Measurements from ENCODE around the gene GLRX3. TPM values are rescaled to one million over a fixed set of nuclear protein-coding genes. Genes with fewer than 3 reads are reported as not detected.
A peak's percentile ranks its signal among the peaks of the same experiment; 100 is the strongest.

Gene GLRX3
- total and polyA plus RNA-seq, 2 of the 13 experiments (the other 11 are each of a cell fraction or from before 2014, with no cell fraction given), result 91.4 to 135 TPM

GRCh38 chr10:130136226-130137089, at the start of gene GLRX3 (continued):
- TF ChIP-seq, protein P1, sequence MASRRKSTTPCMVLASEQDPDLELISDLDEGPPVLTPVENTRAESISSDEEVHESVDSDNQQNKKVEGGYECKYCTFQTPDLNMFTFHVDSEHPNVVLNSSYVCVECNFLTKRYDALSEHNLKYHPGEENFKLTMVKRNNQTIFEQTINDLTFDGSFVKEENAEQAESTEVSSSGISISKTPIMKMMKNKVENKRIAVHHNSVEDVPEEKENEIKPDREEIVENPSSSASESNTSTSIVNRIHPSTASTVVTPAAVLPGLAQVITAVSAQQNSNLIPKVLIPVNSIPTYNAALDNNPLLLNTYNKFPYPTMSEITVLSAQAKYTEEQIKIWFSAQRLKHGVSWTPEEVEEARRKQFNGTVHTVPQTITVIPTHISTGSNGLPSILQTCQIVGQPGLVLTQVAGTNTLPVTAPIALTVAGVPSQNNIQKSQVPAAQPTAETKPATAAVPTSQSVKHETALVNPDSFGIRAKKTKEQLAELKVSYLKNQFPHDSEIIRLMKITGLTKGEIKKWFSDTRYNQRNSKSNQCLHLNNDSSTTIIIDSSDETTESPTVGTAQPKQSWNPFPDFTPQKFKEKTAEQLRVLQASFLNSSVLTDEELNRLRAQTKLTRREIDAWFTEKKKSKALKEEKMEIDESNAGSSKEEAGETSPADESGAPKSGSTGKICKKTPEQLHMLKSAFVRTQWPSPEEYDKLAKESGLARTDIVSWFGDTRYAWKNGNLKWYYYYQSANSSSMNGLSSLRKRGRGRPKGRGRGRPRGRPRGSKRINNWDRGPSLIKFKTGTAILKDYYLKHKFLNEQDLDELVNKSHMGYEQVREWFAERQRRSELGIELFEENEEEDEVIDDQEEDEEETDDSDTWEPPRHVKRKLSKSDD (CRISPR knock-in tag; IDR thresholded peaks at IDR 0.05; ENCODE audit: low read depth), result 0 out of 2 replicates have a peak, but pooled peaks have one; percentile 17
- TF ChIP-seq, protein P2, sequence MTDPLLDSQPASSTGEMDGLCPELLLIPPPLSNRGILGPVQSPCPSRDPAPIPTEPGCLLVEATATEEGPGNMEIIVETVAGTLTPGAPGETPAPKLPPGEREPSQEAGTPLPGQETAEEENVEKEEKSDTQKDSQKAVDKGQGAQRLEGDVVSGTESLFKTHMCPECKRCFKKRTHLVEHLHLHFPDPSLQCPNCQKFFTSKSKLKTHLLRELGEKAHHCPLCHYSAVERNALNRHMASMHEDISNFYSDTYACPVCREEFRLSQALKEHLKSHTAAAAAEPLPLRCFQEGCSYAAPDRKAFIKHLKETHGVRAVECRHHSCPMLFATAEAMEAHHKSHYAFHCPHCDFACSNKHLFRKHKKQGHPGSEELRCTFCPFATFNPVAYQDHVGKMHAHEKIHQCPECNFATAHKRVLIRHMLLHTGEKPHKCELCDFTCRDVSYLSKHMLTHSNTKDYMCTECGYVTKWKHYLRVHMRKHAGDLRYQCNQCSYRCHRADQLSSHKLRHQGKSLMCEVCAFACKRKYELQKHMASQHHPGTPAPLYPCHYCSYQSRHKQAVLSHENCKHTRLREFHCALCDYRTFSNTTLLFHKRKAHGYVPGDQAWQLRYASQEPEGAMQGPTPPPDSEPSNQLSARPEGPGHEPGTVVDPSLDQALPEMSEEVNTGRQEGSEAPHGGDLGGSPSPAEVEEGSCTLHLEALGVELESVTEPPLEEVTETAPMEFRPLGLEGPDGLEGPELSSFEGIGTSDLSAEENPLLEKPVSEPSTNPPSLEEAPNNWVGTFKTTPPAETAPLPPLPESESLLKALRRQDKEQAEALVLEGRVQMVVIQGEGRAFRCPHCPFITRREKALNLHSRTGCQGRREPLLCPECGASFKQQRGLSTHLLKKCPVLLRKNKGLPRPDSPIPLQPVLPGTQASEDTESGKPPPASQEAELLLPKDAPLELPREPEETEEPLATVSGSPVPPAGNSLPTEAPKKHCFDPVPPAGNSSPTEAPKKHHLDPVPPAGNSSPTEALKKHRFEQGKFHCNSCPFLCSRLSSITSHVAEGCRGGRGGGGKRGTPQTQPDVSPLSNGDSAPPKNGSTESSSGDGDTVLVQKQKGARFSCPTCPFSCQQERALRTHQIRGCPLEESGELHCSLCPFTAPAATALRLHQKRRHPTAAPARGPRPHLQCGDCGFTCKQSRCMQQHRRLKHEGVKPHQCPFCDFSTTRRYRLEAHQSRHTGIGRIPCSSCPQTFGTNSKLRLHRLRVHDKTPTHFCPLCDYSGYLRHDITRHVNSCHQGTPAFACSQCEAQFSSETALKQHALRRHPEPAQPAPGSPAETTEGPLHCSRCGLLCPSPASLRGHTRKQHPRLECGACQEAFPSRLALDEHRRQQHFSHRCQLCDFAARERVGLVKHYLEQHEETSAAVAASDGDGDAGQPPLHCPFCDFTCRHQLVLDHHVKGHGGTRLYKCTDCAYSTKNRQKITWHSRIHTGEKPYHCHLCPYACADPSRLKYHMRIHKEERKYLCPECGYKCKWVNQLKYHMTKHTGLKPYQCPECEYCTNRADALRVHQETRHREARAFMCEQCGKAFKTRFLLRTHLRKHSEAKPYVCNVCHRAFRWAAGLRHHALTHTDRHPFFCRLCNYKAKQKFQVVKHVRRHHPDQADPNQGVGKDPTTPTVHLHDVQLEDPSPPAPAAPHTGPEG (CRISPR knock-in tag; IDR thresholded peaks at IDR 0.05), result peak; percentile 58; the same call in 1 of the 2 replicates
- TF ChIP-seq DMAP1 (CRISPR knock-in tag; IDR thresholded peaks at IDR 0.05), result 0 out of 2 replicates have a peak, but pooled peaks have one; percentile 25
- 0 out of 2 replicates have a peak, but pooled peaks have one; percentile 7 for TF ChIP-seq GFI1 (CRISPR knock-in tag; IDR thresholded peaks at IDR 0.05; ENCODE audit: borderline replicate concordance)
- peak; percentile 65; the same call in 1 of the 2 replicates for TF ChIP-seq RFXAP (CRISPR knock-in tag; IDR thresholded peaks at IDR 0.05; ENCODE audit: borderline replicate concordance)
- TF ChIP-seq ZNF432 (CRISPR knock-in tag; IDR thresholded peaks at IDR 0.05; ENCODE audit: borderline replicate concordance), result no peak
- TF ChIP-seq ZNF784 (CRISPR knock-in tag; IDR thresholded peaks at IDR 0.05; ENCODE audit: borderline replicate concordance), result 0 out of 2 replicates have a peak, but pooled peaks have one; percentile 14
- no peak for TF ChIP-seq FOXK2 (IDR thresholded peaks at IDR 0.05)
- no peak for TF ChIP-seq TOPORS (CRISPR knock-in tag; IDR thresholded peaks at IDR 0.05)
- TF ChIP-seq EHMT2 (IDR thresholded peaks at IDR 0.05; ENCODE audit: borderline replicate concordance, low read depth, low read length), result no peak
- TF ChIP-seq, protein P3, sequence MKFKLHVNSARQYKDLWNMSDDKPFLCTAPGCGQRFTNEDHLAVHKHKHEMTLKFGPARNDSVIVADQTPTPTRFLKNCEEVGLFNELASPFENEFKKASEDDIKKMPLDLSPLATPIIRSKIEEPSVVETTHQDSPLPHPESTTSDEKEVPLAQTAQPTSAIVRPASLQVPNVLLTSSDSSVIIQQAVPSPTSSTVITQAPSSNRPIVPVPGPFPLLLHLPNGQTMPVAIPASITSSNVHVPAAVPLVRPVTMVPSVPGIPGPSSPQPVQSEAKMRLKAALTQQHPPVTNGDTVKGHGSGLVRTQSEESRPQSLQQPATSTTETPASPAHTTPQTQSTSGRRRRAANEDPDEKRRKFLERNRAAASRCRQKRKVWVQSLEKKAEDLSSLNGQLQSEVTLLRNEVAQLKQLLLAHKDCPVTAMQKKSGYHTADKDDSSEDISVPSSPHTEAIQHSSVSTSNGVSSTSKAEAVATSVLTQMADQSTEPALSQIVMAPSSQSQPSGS (CRISPR knock-in tag; IDR thresholded peaks at IDR 0.05), result peak; percentile 25; the same call in 1 of the 2 replicates
- no peak for TF ChIP-seq ZSCAN5A (CRISPR knock-in tag; IDR thresholded peaks at IDR 0.05; ENCODE audit: borderline replicate concordance)
- TF ChIP-seq NFIB (CRISPR knock-in tag; IDR thresholded peaks at IDR 0.05; ENCODE audit: borderline replicate concordance), result no peak
- TF ChIP-seq RORA (CRISPR knock-in tag; IDR thresholded peaks at IDR 0.05), result no peak

Measured in HepG2 (cell line).